D341Med (cell line): ENCODE results near the gene RYR1.
"Not testable (repeated sequence)": the region's sequence is repeated elsewhere in the genome, so short reads cannot be mapped to it uniquely, and the experiment has no call there.

ENCODE experiments used
- DNase-seq: peaks from one replicate; pipeline ENCODE4 v3.0.0; 2012; ENCODE audit warnings: low spot score

The RYR1 gene

GRCh38 chr19:38616265-38616664, 182.8 kb downstream of the RYR1 start:
- DNase-seq: no peak

GRCh38 chr19:38617283-38617763, 183.8 kb downstream of the RYR1 start:
- DNase-seq: no peak

- peak; percentile 50 for DNase-seq
Measured at GRCh38 chr19:38617764-38618589, 184.5 kb downstream of the RYR1 start, which contains the start of gene MAP4K1. TSS of gene MAP4K1 (minus strand) at chr19:38617953. CDS start at chr19:38617895, 58 bp downstream.

GRCh38 chr19:38618590-38619360, 185.3 kb downstream of the RYR1 start, which contains the start of gene EIF3K:
TSS of gene EIF3K (plus strand) at chr19:38619188. CDS start at chr19:38619269, 81 bp downstream.
- peak; percentile 98 for DNase-seq

GRCh38 chr19:38619361-38620174, 186.1 kb downstream of the RYR1 start:
- DNase-seq: no peak

GRCh38 chr19:38624822-38625221, 191.3 kb downstream of the RYR1 start:
- no peak for DNase-seq

- no peak for DNase-seq
Measured at GRCh38 chr19:38626401-38626800, 192.9 kb downstream of the RYR1 start.

- DNase-seq: no peak
Measured at GRCh38 chr19:38629568-38629967, 196.1 kb downstream of the RYR1 start.

GRCh38 chr19:38631301-38631700, 197.8 kb downstream of the RYR1 start:
- not testable (repeated sequence) for DNase-seq

GRCh38 chr19:38631811-38632475, 198.5 kb downstream of the RYR1 start:
- DNase-seq: not testable (repeated sequence)

GRCh38 chr19:38632476-38633213, 199.2 kb downstream of the RYR1 start:
- DNase-seq: no peak

GRCh38 chr19:38634757-38635482, 201.4 kb downstream of the RYR1 start:
- DNase-seq: peak; percentile 85

GRCh38 chr19:38635483-38636399, 202.2 kb downstream of the RYR1 start:
- DNase-seq: no peak
